Colonic mucosa (tissue), 4 donors: ENCODE measurements around the gene NR0B1. TPM values are rescaled to one million over a fixed set of nuclear protein-coding genes. Genes with fewer than 3 reads are reported as not detected.

Experiments used
- DNase-seq: peaks from one replicate; pipeline ENCODE4 v3.0.0-alpha.2; 2020
- H3K27ac ChIP-seq: fragments of 200-600 bp; one replicate; pipeline ENCODE4 v1.8.0; 2021
- H3K27me3 ChIP-seq: fragments of 200-600 bp; one replicate; pipeline ENCODE4 v1.8.0; 2021
- H3K36me3 ChIP-seq: fragments of 200-600 bp; one replicate; pipeline ENCODE4 v1.8.0; 2021
- H3K4me1 ChIP-seq: fragments of 200-600 bp; one replicate; pipeline ENCODE4 v1.8.0; 2021; ENCODE audit warnings: mild to moderate bottlenecking
- H3K4me3 ChIP-seq: fragments of 200-600 bp; one replicate; pipeline ENCODE4 v1.8.0; 2021
- H3K9ac ChIP-seq, 2 donors: one replicate each; pipeline ENCODE4 v1.7.0; 2013; ENCODE audit warnings: control low read depth in 2 of 2, low read depth in 2 of 2, low read length in 2 of 2
- H3K9me3 ChIP-seq: fragments of 200-600 bp; one replicate; pipeline ENCODE4 v1.8.0; 2021
- CTCF ChIP-seq: fragments of 200-600 bp; IDR thresholded peaks from one replicate; pipeline ENCODE4 v1.8.0; 2022; ENCODE audit warnings: antibody characterized with exemption, mild to moderate bottlenecking
- intact Hi-C: fragments of 100-400 bp; cut with DNase I; formaldehyde crosslinking; loops from one replicate; pipeline ENCODE4 v1.14.1; 2022
- total RNA-seq, 2 donors: library from RNA; stranded (reverse); fragmentation: NEBNext Ultra II Directional in 1 of 2; extraction: Animal tissue kit (Norgen Biotek cat#: 25700) in 1 of 2; gene quantifications; one replicate each; pipeline ENCODE4 v1.2.1, GENCODE V29; 2021
- donor health status: healthy.
- donor health status: DM: no; HTN: no; CAD: no.
- donor health status: DM: no; HTN: no; CAD: no.

Gene NR0B1
- total RNA-seq, 2 donors from 2014 or later = 0.20 TPM; not detected in 1

- Histone ChIP-seq H3K9me3 (no peaks in the 10 kb centered on the region), H3K4me1 (no peaks in the 10 kb centered on the region), H3K4me3 (no peak overlapping the region), H3K27me3 (peaks cover 16% of the 10 kb centered on the region), H3K27ac (no peak overlapping the region), H3K36me3 (no peaks in the 10 kb centered on the region), H3K9ac (no peak overlapping the region)
- intact Hi-C loops = no loop called here
- no peak for DNase-seq
- TF ChIP-seq CTCF = no peak
Measured at GRCh38 chrX:30313322-30313721, 4.1 kb upstream of the NR0B1 start.

- DNase-seq = no peak
- H3K4me3 ChIP-seq = no peak overlapping the region
- intact Hi-C loops = no loop called here
- no peak overlapping the region for H3K27ac ChIP-seq
- no peaks in the 10 kb centered on the region for H3K9me3 ChIP-seq
- no peaks in the 10 kb centered on the region for H3K4me1 ChIP-seq
- TF ChIP-seq CTCF = no peak
- H3K27me3 ChIP-seq = peaks cover 20% of the 10 kb centered on the region
- no peaks in the 10 kb centered on the region for H3K36me3 ChIP-seq
- H3K9ac ChIP-seq = no peak overlapping the region
Measured at GRCh38 chrX:30312858-30313257, 3.7 kb upstream of the NR0B1 start.

- no peak for DNase-seq
- Histone ChIP-seq H3K9ac (no peak overlapping the region), H3K27me3 (peaks cover 20% of the 10 kb centered on the region), H3K36me3 (no peaks in the 10 kb centered on the region), H3K27ac (no peak overlapping the region), H3K9me3 (no peaks in the 10 kb centered on the region), H3K4me3 (no peak overlapping the region), H3K4me1 (no peaks in the 10 kb centered on the region)
- intact Hi-C loops = no loop called here
- no peak for TF ChIP-seq CTCF
Measured at GRCh38 chrX:30310429-30311206, 1.4 kb upstream of the NR0B1 start.

GRCh38 chrX:30308263-30309138 lies 689 bp downstream of the NR0B1 start:
- Histone ChIP-seq H3K27me3 (peaks cover 20% of the 10 kb centered on the region), H3K4me1 (no peaks in the 10 kb centered on the region), H3K9me3 (no peaks in the 10 kb centered on the region), H3K27ac (no peak overlapping the region), H3K9ac (no peak overlapping the region), H3K36me3 (no peaks in the 10 kb centered on the region), H3K4me3 (no peak overlapping the region)
- TF ChIP-seq CTCF = no peak
- no peak for DNase-seq
- intact Hi-C loops = no loop called here

GRCh38 chrX:30307466-30307865 lies 1.7 kb downstream of the NR0B1 start:
- no peak for DNase-seq
- Histone ChIP-seq H3K4me3 (no peak overlapping the region), H3K27ac (no peak overlapping the region), H3K9me3 (no peaks in the 10 kb centered on the region), H3K27me3 (peaks cover 20% of the 10 kb centered on the region), H3K9ac (no peak overlapping the region), H3K4me1 (no peaks in the 10 kb centered on the region), H3K36me3 (no peaks in the 10 kb centered on the region)
- TF ChIP-seq CTCF = no peak
- intact Hi-C loops = no loop called here
